Measurements from ENCODE around the gene ADPRH.

ADPRH gene

GRCh38 chr3:119598410-119599098 lies 19.3 kb downstream of the ADPRH start:
- no peak for DNase-seq

DNA sequence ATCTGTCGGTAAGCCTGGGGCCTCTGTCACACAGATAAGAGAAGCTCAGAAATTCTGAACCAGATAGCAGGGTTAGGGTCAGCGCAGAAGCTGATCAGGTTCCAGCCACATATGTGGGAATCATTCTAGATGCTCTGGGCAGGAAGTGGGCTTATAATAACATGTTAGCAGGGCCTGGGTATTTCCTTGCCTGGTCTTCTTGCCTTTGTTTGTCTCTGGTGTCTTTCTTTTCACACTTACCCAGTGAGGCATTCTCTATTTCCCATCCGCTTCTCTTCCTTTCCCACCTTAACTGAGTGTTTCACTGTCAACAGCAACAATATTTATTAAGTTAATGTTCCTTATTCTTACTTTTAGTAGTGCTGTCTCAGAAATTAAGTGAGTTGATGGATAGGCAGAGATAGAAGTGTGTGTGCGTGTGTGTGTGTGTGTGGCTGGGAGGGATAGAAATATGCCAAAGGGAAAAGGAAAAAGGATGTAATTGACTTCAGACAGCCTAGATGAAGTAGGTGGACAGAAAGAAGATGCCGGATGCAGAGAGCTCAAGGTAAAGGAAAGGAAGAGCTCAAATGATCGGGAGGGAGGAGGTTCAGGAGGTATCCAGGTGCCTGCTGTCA lies 20.4 kb downstream of the ADPRH start:
- no peak for DNase-seq

DNA sequence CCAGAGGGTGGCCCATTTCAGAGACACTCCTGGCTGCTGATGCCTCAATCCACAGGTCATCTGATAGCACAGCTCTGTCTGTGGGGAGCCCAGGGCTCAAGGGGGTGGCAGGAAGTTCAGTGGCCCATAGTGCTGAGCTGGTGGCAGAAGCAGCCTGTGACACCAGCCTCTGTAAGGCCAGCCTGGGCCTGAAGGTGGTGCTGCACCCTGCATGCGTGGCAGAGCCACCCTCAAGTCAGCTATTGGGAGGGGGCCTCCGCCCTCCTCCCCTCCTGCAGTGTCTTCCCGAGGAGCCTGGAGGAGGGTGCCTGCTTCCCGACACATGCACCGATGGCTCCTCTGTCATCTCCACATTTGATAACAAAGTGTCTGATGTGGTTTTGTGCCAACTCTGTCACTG lies 21.4 kb downstream of the ADPRH start:
- DNase-seq, result peak; percentile 4

DNA sequence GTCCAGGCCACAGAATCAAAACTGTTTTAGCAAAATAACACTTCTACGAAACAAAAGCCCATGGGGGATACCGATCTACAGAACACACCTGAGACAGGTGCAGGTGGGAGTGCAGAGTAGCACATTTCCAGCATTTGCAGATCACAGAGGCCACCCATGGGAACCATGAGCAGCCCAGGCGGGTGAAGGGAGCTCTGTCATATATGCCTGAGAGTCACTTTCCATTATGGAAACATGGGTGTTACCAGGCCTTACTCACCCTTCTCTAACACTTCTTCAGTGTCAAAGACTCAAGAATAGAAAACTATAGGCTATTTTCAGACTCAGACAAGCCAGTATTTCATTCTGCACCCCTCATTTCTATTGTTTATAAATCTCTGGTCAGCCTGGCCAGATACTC lies 21.9 kb downstream of the ADPRH start:
- DNase-seq, result peak; percentile 6

DNA sequence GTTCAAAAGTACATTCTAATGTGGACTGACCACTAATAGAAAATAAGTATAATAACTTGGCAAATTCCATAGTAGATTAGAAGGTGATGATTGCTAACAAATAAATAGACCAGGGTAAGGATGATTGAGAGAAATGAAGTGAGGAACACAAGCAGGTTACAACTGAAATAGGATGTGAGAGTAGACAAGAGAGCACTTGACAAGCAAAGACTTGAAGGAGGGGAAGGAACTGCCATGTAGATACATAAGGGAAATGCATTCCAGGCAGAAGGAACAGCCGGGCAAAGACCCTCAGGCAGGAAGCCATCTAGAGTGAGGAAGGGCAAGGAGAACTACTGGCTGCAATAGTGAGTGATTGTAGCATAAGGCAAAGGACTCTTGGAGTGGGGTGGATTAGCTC lies 23.4 kb downstream of the ADPRH start:
- DNase-seq, result no peak

- DNase-seq, result no peak
Measured at GRCh38 chr3:119604878-119605277, 25.6 kb downstream of the ADPRH start.

DNA sequence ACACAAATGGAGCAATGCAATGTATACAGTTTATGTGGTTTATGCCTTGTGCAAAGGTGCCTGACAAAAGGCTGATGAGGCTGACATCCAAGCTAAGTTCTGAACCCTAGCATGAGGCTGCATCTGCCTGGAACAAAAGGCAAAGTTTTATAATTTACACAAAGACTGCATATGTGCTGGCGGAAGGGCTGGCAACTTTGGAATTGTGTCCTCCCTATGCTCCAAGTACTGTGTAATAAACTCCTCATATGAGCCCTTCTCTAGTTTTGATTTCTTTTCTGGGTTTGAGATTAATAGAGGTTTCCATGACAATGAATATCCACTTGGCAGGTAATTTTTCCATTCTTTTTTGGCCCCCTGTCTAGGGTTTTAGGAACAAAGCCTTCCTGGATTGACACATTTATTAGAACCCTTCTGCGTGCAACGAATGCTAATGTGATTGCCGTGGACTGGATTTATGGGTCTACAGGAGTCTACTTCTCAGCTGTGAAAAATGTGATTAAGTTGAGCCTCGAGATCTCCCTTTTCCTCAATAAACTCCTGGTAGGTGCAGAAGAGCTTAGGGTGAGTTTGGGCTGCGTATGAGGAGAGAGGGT lies 29.2 kb downstream of the ADPRH start:
- no peak for DNase-seq

DNA sequence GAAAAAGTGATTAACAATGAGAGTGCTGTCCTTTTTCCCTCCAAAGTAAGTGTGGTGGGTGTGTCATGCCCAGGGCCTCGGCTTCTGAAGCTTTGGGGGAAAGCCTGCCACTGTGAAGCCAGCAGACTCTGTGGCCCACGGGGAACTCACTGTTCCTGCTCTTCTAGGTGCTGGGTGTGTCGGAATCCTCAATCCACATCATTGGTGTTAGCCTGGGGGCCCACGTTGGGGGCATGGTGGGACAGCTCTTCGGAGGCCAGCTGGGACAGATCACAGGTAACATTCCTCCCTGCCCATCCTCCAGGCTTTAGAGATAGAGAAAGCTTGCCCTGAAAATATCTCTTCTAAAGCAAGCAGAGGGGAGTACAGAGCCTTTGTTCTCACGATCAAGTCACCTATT lies 30.0 kb downstream of the ADPRH start:
- DNase-seq, result no peak

GRCh38 chr3:119611664-119612063 lies 32.4 kb downstream of the ADPRH start:
- no peak for DNase-seq

DNA sequence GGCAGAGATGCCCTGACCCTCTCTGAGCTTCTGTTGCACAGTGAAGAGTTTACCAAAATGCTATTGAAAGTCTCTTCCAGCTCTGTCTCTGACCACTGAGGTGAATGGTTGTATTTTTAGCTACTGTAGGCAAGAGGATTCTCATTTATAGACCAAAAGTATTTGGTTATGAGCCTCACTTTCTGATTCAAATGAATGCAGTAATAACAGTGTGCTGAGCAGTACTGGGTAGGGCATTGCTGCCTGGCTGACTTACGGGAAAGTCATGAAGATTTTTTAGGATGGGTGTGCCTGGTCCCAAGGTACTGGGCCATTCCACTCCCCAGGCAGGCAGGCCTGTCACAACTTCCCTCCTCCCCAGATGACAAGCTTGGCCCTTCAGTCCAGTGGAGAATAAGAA lies 33.9 kb downstream of the ADPRH start:
- DNase-seq, result no peak

GRCh38 chr3:119613872-119614271 lies 34.6 kb downstream of the ADPRH start:
- DNase-seq, result no peak

DNA sequence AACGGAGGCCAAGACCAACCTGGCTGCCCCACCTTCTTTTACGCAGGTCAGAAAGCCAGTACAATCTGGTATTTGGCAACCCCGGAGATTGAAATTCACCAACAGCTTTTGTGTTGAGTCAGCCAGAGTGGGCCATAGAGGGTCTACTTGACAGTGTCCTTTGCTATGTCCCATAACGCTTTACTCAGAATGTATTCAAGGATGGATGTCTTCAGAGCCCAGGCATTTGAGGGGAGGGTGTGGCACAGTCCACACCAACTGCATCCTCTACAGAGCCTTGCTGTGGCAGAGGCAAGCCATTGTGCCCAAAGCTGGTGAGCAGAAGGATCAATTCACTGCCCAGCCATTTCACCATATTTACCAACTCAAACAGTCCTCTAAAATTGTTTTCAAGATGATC lies 36.8 kb downstream of the ADPRH start:
- DNase-seq, result no peak

DNA sequence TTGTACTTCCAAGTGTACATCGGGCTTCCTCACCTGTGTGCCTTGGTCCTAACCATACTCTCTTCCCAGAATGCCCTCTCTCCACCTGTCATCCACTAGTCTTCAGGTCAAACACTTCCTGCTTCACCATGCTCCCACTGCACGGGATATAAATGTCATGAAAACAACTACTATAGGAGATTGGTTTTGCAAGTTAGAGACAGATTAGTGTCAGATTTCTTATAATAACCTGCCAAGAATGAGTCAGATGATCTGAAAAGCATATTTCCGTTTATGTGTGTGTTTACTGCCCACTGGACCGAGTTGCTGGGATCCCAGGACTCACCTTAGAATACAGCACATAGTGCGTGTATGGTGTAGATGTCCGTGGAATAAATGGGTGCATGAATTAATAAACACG lies 39.8 kb downstream of the ADPRH start:
- DNase-seq, result no peak

GRCh38 chr3:119620899-119621298 lies 41.6 kb downstream of the ADPRH start:
- DNase-seq, result no peak

GRCh38 chr3:119624002-119624720 lies 44.9 kb downstream of the ADPRH start:
- DNase-seq, result no peak

- DNase-seq, result no peak
Measured at GRCh38 chr3:119625451-119626153, 46.3 kb downstream of the ADPRH start.

DNA sequence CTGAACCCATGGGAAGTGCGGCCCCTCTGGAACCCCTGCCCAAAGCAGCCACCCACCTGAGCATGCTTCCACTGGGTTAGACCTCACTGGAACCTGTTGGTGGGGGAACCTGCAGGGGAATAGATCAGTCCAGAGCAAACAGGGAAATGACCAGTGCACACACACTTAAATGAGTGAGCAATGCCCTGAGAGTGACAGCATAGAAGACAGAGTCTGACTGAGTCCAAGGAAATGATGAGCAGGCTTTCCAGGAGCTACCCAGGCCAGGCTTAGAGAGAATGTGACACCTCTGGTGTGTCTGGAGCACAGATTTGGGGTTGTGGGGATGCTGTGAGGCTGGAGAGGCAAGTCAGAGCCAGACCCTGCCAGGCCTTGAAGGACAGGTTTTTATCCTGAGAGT lies 46.9 kb downstream of the ADPRH start:
- no peak for DNase-seq

GRCh38 chr3:119627461-119627860 lies 48.2 kb downstream of the ADPRH start:
- no peak for DNase-seq

GRCh38 chr3:119628390-119628789 lies 49.1 kb downstream of the ADPRH start:
- no peak for DNase-seq

DNA sequence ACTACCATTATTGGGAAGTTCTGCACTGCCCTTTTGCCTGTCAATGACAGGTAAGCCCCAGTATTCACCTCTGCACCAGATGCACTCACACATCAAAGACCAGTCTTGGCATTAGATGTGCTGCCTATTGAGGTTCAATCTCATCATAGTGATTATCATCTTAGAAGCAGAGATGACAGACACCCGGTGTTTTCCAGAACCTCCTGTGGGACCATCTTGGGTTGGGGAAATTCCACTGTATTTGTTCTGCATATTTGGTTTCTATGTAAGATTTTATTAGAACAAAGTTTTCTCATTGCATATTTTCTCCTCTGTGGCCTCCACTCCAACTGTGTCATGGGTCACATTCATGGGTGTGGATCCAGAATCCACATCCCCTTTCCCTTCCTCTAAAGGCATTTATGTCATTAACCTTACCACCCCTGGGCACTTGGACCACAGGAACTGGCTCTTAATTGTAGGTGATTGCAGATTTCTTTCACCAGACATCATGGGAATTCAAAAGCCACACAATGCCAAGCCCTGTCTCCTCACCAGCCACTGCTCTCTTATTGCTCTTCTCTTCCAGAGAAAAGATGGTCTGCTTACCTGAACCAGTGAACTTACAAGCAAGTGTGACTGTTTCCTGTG lies 49.6 kb downstream of the ADPRH start:
- no peak for DNase-seq

GRCh38 chr3:119630128-119630879 lies 51.0 kb downstream of the ADPRH start:
- no peak for DNase-seq

GRCh38 chr3:119630880-119631329 lies 51.6 kb downstream of the ADPRH start:
- DNase-seq, result no peak
